Endothelial cell of umbilical vein (primary cell): ENCODE measurements around the gene TMEM132E.

ENCODE experiments used
- EZH2 ChIP-seq: IDR thresholded peaks from 2 replicates; pipeline ENCODE4 v1.6.1; 2012; ENCODE audit warnings: borderline replicate concordance, low read depth, mild to moderate bottlenecking, moderate library complexity, low read length, inconsistent platforms; ENCODE audit not compliant: severe bottlenecking
- FOS ChIP-seq: IDR thresholded peaks from 2 replicates; pipeline ENCODE4 v1.6.1; 2011; ENCODE audit warnings: mild to moderate bottlenecking, low read length, moderate library complexity, borderline replicate concordance; ENCODE audit not compliant: insufficient read depth
- JUN ChIP-seq: IDR thresholded peaks from 2 replicates; pipeline ENCODE4 v1.6.1; 2011; ENCODE audit warnings: borderline replicate concordance, low read depth; ENCODE audit not compliant: insufficient read length, insufficient read depth
- MYC ChIP-seq: IDR thresholded peaks from one replicate; pipeline ENCODE4 v1.6.1; 2011; ENCODE audit warnings: mild to moderate bottlenecking, low read depth, low read length
- POLR2A ChIP-seq: IDR thresholded peaks from 2 replicates; pipeline ENCODE4 v1.6.1; 2012; ENCODE audit warnings: low read depth, mild to moderate bottlenecking, control low read depth, low read length
- POLR2AphosphoS5 ChIP-seq: IDR thresholded peaks from 2 replicates; pipeline ENCODE4 v1.6.1; 2012; ENCODE audit warnings: low read depth, mild to moderate bottlenecking, control low read depth, low read length, moderate library complexity; ENCODE audit not compliant: insufficient read depth
- TF ChIP-seq, protein P1 (sequence below), 2 donors: IDR thresholded peaks; 1 replicate in 1 of 2; 2 replicates in 1 of 2; pipeline ENCODE4 v1.5.1; 2011; ENCODE audit warnings: low read length in 2 of 2, mild to moderate bottlenecking in 2 of 2, moderate library complexity in 2 of 2, control low read depth in 1 of 2, inconsistent platforms in 1 of 2, low read depth in 1 of 2; ENCODE audit not compliant: insufficient read depth in 1 of 2; ENCODE audit errors: extremely low read depth in 1 of 2
- TF ChIP-seq, protein P2 (sequence below): IDR thresholded peaks from 2 replicates; pipeline ENCODE4 v1.6.1; 2011; ENCODE audit not compliant: insufficient read depth, insufficient read length

DNA sequence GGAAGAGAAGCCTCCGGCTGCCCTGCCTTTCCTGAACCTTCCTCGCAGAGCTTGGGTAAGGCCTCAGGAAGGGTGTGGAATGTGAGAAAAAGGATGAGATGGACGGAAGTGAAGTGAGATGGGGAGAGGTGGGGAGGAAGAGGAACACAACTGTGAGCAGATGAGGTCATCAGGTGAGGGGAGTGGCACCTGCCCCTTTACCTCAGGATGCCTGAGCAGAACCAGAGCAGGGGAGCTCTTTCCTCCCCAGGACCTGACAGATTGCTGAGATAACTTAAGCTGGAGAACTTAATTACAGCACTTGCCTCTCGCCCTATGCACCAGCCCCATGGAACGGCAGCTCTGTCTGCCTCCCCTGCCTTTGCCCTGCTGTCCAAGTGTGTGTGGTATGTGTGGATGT is 29.8 kb downstream of the TMEM132E start:
- TF ChIP-seq, protein P1, sequence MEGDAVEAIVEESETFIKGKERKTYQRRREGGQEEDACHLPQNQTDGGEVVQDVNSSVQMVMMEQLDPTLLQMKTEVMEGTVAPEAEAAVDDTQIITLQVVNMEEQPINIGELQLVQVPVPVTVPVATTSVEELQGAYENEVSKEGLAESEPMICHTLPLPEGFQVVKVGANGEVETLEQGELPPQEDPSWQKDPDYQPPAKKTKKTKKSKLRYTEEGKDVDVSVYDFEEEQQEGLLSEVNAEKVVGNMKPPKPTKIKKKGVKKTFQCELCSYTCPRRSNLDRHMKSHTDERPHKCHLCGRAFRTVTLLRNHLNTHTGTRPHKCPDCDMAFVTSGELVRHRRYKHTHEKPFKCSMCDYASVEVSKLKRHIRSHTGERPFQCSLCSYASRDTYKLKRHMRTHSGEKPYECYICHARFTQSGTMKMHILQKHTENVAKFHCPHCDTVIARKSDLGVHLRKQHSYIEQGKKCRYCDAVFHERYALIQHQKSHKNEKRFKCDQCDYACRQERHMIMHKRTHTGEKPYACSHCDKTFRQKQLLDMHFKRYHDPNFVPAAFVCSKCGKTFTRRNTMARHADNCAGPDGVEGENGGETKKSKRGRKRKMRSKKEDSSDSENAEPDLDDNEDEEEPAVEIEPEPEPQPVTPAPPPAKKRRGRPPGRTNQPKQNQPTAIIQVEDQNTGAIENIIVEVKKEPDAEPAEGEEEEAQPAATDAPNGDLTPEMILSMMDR (IDR thresholded peaks at IDR 0.05; ENCODE audit: extremely low read depth in 1 of 2, insufficient read depth in 1 of 2, low read depth in 1 of 2, low read length in 2 of 2) = no peak
- TF ChIP-seq POLR2A = no peak
- TF ChIP-seq MYC = no peak
- TF ChIP-seq EZH2 = no peak
- no peak for TF ChIP-seq POLR2AphosphoS5
- TF ChIP-seq, protein P2, sequence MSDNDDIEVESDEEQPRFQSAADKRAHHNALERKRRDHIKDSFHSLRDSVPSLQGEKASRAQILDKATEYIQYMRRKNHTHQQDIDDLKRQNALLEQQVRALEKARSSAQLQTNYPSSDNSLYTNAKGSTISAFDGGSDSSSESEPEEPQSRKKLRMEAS = no peak
- no peak for TF ChIP-seq JUN
- no peak for TF ChIP-seq FOS
